ENCODE data around the gene CNOT11.

CNOT11 gene

DNA sequence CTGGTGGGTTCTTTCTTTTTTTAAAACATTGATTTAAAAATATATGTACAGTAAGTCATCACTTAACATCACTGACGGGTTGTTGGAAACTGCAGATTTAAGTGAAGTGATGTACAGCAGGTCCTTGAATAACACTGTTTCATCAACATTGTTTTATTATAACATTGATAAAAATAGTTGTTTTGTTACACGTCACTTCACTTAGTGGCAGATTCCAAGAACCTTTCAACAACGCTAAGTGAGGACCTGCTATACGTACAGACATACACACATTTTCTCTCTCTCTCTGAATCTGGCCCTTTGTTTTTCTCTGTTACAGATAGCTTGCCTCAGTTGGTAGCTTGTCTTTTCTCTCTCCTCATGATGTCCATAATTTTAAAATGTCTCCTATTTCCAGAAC is 9.5 kb downstream of the CNOT11 start:
- TF ChIP-seq, protein P1, sequence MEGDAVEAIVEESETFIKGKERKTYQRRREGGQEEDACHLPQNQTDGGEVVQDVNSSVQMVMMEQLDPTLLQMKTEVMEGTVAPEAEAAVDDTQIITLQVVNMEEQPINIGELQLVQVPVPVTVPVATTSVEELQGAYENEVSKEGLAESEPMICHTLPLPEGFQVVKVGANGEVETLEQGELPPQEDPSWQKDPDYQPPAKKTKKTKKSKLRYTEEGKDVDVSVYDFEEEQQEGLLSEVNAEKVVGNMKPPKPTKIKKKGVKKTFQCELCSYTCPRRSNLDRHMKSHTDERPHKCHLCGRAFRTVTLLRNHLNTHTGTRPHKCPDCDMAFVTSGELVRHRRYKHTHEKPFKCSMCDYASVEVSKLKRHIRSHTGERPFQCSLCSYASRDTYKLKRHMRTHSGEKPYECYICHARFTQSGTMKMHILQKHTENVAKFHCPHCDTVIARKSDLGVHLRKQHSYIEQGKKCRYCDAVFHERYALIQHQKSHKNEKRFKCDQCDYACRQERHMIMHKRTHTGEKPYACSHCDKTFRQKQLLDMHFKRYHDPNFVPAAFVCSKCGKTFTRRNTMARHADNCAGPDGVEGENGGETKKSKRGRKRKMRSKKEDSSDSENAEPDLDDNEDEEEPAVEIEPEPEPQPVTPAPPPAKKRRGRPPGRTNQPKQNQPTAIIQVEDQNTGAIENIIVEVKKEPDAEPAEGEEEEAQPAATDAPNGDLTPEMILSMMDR (IDR thresholded peaks at IDR 0.05; ENCODE audit: borderline replicate concordance, control extremely low read depth, extremely low read depth, insufficient read depth, missing control alignments) = no peak
- no peak for DNase-seq (ENCODE audit: low spot score)
- in situ Hi-C loops (cut with MboI; ENCODE audit: low sequenced_read_pairs, unreplicated experiment) = no loop called here

DNA sequence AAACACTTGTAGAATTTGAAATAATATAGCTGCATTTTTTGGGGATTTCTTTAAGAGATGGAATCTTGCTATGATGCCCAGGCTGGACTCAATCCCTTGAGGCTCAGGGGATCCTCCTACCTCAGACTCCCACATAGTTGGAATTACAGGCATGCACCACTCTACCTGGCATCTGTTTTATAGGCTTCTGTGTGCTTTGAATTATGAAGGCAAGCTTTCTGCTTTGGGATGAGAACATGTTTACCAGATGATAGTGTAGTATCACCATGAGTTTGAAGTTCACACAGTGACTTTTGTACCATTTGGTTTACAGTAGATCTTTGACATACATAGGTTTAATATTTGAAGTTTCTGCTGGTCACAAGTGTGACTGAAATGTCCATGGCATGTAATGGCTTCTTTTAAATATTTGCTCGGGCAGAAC is 10.7 kb downstream of the CNOT11 start:
- in situ Hi-C loops (cut with MboI; ENCODE audit: low sequenced_read_pairs, unreplicated experiment) = no loop called here
- TF ChIP-seq, protein P1 (IDR thresholded peaks at IDR 0.05; ENCODE audit: borderline replicate concordance, control extremely low read depth, extremely low read depth, insufficient read depth, missing control alignments) = no peak
- DNase-seq (ENCODE audit: low spot score) = no peak

GRCh38 chr2:101264360-101264939 is 11.8 kb downstream of the CNOT11 start:
- in situ Hi-C loops (cut with MboI; ENCODE audit: low sequenced_read_pairs, unreplicated experiment) = no loop called here
- TF ChIP-seq, protein P1 (IDR thresholded peaks at IDR 0.05; ENCODE audit: borderline replicate concordance, control extremely low read depth, extremely low read depth, insufficient read depth, missing control alignments) = no peak

DNA sequence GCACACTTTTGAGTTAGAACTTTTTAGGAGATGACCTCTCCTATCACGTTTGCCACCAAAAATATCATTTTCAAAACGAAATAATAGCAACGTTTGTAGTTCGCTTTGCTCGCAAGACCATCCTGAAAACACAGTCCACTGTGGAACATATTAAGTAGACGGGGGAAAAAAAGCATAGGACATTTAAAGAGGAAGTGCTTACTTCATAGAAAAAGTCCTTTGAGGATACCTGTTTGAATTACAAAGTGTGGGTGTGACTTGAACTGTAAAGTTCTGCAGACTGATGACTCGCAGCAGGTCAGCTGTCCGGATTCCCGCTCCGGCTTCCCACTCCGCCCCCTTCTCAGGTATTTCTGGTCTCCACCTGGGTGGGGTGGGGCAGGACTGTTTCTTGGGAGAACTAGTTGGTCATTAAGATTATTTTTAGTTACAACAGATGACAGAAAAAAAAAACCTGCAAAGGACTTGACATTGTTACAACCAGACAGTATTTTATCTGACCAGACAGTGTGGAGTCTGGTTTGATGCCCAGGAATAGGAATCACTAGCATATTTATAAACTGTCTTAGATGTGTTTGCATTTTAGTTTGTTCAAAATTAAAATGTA is 13.3 kb downstream of the CNOT11 start:
- DNase-seq (ENCODE audit: low spot score) = no peak

More at GRCh38 chr2:101264360-101264939, 11.8 kb downstream of the CNOT11 start:
- no peak for DNase-seq (ENCODE audit: low spot score)

DNA sequence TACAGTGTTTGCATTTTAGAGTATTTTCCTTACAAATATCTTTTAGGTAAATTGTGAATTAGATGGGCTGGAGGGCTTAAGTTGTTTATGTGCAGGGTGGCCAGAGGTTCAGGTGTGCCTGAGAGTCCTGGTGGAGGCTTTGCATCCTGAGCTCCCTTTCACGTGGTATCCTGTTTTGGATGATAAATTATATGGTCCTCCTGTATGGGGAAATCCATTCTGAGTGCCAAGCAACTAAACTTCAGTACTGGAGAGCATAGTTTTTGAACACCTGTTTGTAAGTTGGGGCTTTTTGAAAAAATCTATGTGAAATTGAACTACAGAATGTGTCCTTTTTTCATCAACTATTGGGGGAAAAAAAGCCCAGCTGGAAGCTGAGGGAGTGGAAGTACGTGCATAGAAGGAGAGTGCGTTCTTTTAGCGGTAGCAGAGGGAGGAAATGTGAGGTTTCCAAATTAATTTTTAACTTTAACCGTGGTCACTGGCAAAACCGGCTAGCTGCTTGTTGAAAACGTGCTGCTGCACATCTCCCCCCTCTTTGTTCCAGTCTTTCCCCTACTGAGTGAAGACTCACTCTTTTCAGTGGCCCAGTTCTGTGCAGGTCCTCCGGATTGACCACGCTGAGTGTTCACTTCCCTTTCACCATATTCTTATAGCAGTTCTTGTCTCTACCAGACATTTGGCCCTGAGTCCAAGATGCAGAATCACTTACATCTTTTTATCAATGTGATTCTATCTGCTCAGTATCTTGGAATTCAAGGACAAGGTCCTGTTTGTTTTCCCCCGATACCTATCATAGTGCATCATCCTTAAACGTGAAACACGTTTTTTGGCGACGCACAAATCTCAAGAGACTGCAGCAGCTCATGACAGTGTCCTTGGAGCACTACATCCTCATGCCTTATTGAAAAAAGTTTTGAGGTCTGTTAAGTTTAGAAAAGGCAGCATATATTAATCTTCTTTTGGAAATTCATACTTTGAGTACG is 15.3 kb downstream of the CNOT11 start:
- in situ Hi-C loops (cut with MboI; ENCODE audit: low sequenced_read_pairs, unreplicated experiment) = no loop called here
- no peak for DNase-seq (ENCODE audit: low spot score)
- TF ChIP-seq, protein P1 (IDR thresholded peaks at IDR 0.05; ENCODE audit: borderline replicate concordance, control extremely low read depth, extremely low read depth, insufficient read depth, missing control alignments) = no peak

More for the DNA sequence above, 13.3 kb downstream of the CNOT11 start:
- TF ChIP-seq, protein P1 (IDR thresholded peaks at IDR 0.05; ENCODE audit: borderline replicate concordance, control extremely low read depth, extremely low read depth, insufficient read depth, missing control alignments) = no peak
- in situ Hi-C loops (cut with MboI; ENCODE audit: low sequenced_read_pairs, unreplicated experiment) = no loop called here

DNA sequence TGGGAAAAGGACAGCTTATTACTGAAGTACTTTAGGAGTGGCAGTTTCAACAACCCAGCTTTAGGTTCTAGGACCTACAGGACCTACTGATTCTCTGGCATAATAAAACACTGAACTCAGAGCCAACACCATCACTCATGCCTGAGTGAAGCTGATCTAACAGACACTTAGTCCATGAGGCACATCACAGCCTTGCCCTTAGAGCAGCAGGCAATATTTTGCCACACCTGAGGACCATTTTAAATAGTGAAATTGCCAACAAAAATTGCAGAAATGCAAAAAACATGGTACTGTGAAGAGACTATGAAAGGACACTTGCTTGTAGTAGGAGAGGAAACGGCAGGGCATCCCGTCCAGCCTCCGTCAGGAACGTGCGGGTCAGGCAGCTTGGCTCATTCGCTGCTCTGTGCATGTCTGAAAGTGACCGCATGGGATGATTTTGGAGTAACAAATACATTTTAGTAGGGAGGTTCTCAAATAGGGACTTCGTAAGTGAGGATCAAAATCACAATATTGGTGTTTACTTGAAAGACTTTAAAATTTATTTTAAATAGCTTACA is 18.1 kb downstream of the CNOT11 start:
- in situ Hi-C loops (cut with MboI; ENCODE audit: low sequenced_read_pairs, unreplicated experiment) = no loop called here
- TF ChIP-seq, protein P1 (IDR thresholded peaks at IDR 0.05; ENCODE audit: borderline replicate concordance, control extremely low read depth, extremely low read depth, insufficient read depth, missing control alignments) = no peak
- DNase-seq (ENCODE audit: low spot score) = no peak
